HepG2 (cell line): Measurements from ENCODE around the gene SERPINF2. TPM values are rescaled to one million over a fixed set of nuclear protein-coding genes. Genes with fewer than 3 reads are reported as not detected.

ENCODE experiments used
- KDM3A ChIP-seq: IDR thresholded peaks from 2 replicates; pipeline ENCODE4 v1.6.1; 2018; ENCODE audit warnings: low read depth, missing compliant biosample characterization
- NFYB ChIP-seq: sonication (generic); formaldehyde crosslinking; IDR thresholded peaks from 2 replicates; pipeline ENCODE4 v1.4.0; 2020; ENCODE audit warnings: missing genetic modification reagents
- PAWR ChIP-seq: sonication (generic); formaldehyde crosslinking; IDR thresholded peaks from 2 replicates; pipeline ENCODE4 v1.4.0; 2020; ENCODE audit warnings: missing genetic modification reagents, mild to moderate bottlenecking, borderline replicate concordance
- YEATS4 ChIP-seq: sonication (generic); formaldehyde crosslinking; IDR thresholded peaks from 2 replicates; pipeline ENCODE4 v1.4.0; 2020; ENCODE audit warnings: missing genetic modification reagents, borderline replicate concordance
- ZKSCAN1 ChIP-seq: fragments of 150-350 bp; IDR thresholded peaks from 2 replicates; pipeline ENCODE4 v1.6.1; 2014; ENCODE audit warnings: low read length
- ZNF296 ChIP-seq: sonication (generic); formaldehyde crosslinking; conservative IDR thresholded peaks from 2 replicates; pipeline ENCODE4 v1.5.0; 2020; ENCODE audit warnings: mild to moderate bottlenecking, missing genetic modification reagents
- ZNF550 ChIP-seq: sonication (generic); formaldehyde crosslinking; IDR thresholded peaks from 2 replicates; pipeline ENCODE4 v1.4.0; 2020; ENCODE audit warnings: mild to moderate bottlenecking, missing genetic modification reagents, borderline replicate concordance
- ZNF629 ChIP-seq: sonication (generic); formaldehyde crosslinking; conservative IDR thresholded peaks from 2 replicates; pipeline ENCODE4 v1.5.0; 2020; ENCODE audit warnings: missing genetic modification reagents
- polyA plus RNA-seq, 8 experiments: library from polyadenylated mRNA; depleted of rRNA in 3 of 8; stranded (reverse) in 7 of 8; unstranded in 1 of 8; fragments of >200 nt; fragmentation: Illumina TruSeq in 4 of 8; extraction: Trizol in 4 of 8; gene quantifications; 2 replicates each; pipeline versions ENCODE4 v1.2.1 to v1.2.3, GENCODE V29; 2011 to 2016; ENCODE audit warnings: low read depth in 4 of 8, missing spikeins in 1 of 8, mixed read lengths in 1 of 8; ENCODE audit not compliant: insufficient read depth in 1 of 8
- total RNA-seq, 5 experiments: library from RNA; depleted of rRNA; stranded (reverse); fragments of >200 nt; fragmentation: Illumina TruSeq; extraction: Trizol; gene quantifications; 2 replicates each; pipeline ENCODE4 v1.2.3, GENCODE V29; 2016; ENCODE audit warnings: low read depth in 1 of 5
- TF ChIP-seq, protein P1 (sequence below): sonication (generic); formaldehyde crosslinking; IDR thresholded peaks from 2 replicates; pipeline ENCODE4 v1.4.0; 2020; ENCODE audit warnings: missing genetic modification reagents
- TF ChIP-seq, protein P2 (sequence below): sonication (generic); formaldehyde crosslinking; IDR thresholded peaks from 2 replicates; pipeline ENCODE4 v1.5.0; 2020; ENCODE audit warnings: mild to moderate bottlenecking, missing genetic modification reagents, borderline replicate concordance
- TF ChIP-seq, protein P3 (sequence below): sonication (generic); formaldehyde crosslinking; IDR thresholded peaks from 2 replicates; pipeline ENCODE4 v1.5.1; 2020; ENCODE audit warnings: missing genetic modification reagents, mild to moderate bottlenecking, borderline replicate concordance
- TF ChIP-seq, protein P4 (sequence below): IDR thresholded peaks from 2 replicates; pipeline ENCODE4 v1.6.1; 2016; ENCODE audit warnings: low read depth
- TF ChIP-seq, protein P5 (sequence below): sonication (generic); formaldehyde crosslinking; conservative IDR thresholded peaks from 2 replicates; pipeline ENCODE4 v1.4.0; 2020; ENCODE audit warnings: missing genetic modification reagents
- TF ChIP-seq, protein P6 (sequence below): sonication (generic); formaldehyde crosslinking; IDR thresholded peaks from 2 replicates; pipeline ENCODE4 v1.8.0; 2022; ENCODE audit warnings: mild to moderate bottlenecking, missing genetic modification reagents; ENCODE audit not compliant: insufficient replicate concordance
- TF ChIP-seq, protein P7 (sequence below): sonication (generic); formaldehyde crosslinking; IDR thresholded peaks from 2 replicates; pipeline ENCODE4 v1.5.0; 2020; ENCODE audit warnings: mild to moderate bottlenecking, low read depth, missing genetic modification reagents, borderline replicate concordance

SERPINF2 gene
- total and polyA plus RNA-seq, 2 of the 13 experiments (the other 11 are each of a cell fraction or from before 2014, with no cell fraction given) = 309 to 548 TPM

DNA sequence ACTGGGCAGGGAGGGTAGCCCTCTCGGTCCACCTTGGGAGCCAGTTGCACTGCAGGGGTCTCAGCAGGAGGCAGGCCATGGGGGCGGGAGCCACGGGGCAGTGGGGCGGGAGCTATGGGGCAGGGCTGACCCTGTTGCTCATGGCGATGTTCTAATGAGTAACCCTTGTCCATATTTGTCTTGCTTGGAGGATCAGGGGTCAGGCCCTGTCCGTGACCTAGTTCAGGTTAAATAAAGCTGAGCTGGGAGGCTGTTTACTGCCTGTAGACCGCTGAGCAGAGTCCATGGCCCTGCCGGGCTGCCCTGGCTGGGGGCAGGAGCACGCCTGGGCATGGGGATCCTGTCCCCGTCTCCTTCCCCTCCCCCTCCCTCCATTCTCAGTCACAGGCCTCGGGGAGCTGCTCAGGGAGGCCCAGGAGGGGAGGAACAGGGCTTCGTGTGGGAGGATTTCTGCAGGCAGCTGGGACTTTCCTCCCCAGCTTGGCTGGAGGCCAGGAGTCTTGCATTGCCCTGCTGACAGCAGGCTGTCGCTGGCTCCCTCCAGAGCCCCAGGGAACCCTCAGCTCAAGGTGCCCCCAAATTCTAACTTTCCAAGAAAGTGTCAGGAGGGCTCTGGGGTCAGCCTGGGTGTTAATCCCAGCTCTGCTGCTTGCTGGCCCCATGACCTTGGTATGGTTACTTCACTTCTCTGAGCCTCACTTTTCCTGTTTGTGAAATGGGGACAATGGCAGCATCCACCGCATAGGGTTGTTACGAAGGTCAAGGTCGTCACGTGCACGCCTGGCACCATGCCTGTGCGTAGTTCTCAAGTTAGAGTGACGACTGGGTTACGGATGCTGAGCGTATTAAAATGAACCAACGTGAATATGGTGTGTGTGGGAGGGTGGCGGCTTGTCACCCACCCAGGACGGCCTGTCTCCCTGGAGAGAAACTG lies 6.1 kb upstream of the SERPINF2 start (continued):
- TF ChIP-seq, protein P1, sequence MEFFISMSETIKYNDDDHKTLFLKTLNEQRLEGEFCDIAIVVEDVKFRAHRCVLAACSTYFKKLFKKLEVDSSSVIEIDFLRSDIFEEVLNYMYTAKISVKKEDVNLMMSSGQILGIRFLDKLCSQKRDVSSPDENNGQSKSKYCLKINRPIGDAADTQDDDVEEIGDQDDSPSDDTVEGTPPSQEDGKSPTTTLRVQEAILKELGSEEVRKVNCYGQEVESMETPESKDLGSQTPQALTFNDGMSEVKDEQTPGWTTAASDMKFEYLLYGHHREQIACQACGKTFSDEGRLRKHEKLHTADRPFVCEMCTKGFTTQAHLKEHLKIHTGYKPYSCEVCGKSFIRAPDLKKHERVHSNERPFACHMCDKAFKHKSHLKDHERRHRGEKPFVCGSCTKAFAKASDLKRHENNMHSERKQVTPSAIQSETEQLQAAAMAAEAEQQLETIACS (CRISPR knock-in tag) = peak; percentile 37; the same call in 1 of the 2 replicates
- TF ChIP-seq PAWR (no peak), KDM3A (CRISPR knock-in tag) (peak; percentile 97), ZKSCAN1 (no peak), ZNF550 (CRISPR knock-in tag) (peak; percentile 74; the same call in 1 of the 2 replicates), NFYB (0 out of 2 replicates have a peak, but pooled peaks have one; percentile 12), ZNF629 (CRISPR knock-in tag) (peak; percentile 100), ZNF296 (no peak), YEATS4 (CRISPR knock-in tag) (peak; percentile 96)
- TF ChIP-seq, protein P2, sequence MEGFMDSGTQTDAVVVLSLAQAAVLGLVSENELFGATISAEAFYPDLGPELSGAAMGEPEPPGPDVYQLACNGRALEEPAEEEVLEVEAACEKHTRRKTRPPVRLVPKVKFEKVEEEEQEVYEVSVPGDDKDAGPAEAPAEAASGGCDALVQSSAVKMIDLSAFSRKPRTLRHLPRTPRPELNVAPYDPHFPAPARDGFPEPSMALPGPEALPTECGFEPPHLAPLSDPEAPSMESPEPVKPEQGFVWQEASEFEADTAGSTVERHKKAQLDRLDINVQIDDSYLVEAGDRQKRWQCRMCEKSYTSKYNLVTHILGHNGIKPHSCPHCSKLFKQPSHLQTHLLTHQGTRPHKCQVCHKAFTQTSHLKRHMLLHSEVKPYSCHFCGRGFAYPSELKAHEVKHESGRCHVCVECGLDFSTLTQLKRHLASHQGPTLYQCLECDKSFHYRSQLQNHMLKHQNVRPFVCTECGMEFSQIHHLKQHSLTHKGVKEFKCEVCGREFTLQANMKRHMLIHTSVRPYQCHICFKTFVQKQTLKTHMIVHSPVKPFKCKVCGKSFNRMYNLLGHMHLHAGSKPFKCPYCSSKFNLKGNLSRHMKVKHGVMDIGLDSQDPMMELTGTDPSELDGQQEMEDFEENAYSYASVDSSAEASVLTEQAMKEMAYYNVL = 0 out of 2 replicates have a peak, but pooled peaks have one; percentile 68
- TF ChIP-seq, protein P3, sequence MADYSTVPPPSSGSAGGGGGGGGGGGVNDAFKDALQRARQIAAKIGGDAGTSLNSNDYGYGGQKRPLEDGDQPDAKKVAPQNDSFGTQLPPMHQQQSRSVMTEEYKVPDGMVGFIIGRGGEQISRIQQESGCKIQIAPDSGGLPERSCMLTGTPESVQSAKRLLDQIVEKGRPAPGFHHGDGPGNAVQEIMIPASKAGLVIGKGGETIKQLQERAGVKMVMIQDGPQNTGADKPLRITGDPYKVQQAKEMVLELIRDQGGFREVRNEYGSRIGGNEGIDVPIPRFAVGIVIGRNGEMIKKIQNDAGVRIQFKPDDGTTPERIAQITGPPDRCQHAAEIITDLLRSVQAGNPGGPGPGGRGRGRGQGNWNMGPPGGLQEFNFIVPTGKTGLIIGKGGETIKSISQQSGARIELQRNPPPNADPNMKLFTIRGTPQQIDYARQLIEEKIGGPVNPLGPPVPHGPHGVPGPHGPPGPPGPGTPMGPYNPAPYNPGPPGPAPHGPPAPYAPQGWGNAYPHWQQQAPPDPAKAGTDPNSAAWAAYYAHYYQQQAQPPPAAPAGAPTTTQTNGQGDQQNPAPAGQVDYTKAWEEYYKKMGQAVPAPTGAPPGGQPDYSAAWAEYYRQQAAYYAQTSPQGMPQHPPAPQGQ (CRISPR knock-in tag) = no peak; the same call in 1 of the 2 replicates
- TF ChIP-seq, protein P4, sequence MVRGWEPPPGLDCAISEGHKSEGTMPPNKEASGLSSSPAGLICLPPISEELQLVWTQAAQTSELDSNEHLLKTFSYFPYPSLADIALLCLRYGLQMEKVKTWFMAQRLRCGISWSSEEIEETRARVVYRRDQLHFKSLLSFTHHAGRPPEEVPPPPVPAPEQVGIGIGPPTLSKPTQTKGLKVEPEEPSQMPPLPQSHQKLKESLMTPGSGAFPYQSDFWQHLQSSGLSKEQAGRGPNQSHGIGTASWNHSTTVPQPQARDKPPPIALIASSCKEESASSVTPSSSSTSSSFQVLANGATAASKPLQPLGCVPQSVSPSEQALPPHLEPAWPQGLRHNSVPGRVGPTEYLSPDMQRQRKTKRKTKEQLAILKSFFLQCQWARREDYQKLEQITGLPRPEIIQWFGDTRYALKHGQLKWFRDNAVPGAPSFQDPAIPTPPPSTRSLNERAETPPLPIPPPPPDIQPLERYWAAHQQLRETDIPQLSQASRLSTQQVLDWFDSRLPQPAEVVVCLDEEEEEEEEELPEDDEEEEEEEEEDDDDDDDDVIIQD (CRISPR knock-in tag) = peak; percentile 70; the same call in 1 of the 2 replicates
- TF ChIP-seq, protein P5, sequence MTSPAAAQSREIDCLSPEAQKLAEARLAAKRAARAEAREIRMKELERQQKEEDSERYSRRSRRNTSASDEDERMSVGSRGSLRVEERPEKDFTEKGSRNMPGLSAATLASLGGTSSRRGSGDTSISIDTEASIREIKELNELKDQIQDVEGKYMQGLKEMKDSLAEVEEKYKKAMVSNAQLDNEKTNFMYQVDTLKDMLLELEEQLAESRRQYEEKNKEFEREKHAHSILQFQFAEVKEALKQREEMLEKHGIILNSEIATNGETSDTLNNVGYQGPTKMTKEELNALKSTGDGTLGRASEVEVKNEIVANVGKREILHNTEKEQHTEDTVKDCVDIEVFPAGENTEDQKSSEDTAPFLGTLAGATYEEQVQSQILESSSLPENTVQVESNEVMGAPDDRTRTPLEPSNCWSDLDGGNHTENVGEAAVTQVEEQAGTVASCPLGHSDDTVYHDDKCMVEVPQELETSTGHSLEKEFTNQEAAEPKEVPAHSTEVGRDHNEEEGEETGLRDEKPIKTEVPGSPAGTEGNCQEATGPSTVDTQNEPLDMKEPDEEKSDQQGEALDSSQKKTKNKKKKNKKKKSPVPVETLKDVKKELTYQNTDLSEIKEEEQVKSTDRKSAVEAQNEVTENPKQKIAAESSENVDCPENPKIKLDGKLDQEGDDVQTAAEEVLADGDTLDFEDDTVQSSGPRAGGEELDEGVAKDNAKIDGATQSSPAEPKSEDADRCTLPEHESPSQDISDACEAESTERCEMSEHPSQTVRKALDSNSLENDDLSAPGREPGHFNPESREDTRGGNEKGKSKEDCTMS = no peak
- TF ChIP-seq, protein P6, sequence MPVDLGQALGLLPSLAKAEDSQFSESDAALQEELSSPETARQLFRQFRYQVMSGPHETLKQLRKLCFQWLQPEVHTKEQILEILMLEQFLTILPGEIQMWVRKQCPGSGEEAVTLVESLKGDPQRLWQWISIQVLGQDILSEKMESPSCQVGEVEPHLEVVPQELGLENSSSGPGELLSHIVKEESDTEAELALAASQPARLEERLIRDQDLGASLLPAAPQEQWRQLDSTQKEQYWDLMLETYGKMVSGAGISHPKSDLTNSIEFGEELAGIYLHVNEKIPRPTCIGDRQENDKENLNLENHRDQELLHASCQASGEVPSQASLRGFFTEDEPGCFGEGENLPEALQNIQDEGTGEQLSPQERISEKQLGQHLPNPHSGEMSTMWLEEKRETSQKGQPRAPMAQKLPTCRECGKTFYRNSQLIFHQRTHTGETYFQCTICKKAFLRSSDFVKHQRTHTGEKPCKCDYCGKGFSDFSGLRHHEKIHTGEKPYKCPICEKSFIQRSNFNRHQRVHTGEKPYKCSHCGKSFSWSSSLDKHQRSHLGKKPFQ = peak; percentile 63
- TF ChIP-seq, protein P7, sequence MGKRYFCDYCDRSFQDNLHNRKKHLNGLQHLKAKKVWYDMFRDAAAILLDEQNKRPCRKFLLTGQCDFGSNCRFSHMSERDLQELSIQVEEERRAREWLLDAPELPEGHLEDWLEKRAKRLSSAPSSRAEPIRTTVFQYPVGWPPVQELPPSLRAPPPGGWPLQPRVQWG (CRISPR knock-in tag) = no peak
